Measurements from ENCODE around the gene ITGB4.

Gene ITGB4

GRCh38 chr17:75773808-75774470 lies 52.7 kb downstream of the ITGB4 start:
- DNase-seq = no peak

GRCh38 chr17:75774471-75774990 lies 53.3 kb downstream of the ITGB4 start:
- no peak for DNase-seq

- no peak for DNase-seq
Measured at GRCh38 chr17:75774991-75775668, 53.9 kb downstream of the ITGB4 start.

GRCh38 chr17:75776386-75777295 lies 55.4 kb downstream of the ITGB4 start:
- no peak for DNase-seq

GRCh38 chr17:75777296-75777922 lies 56.1 kb downstream of the ITGB4 start:
- no peak for DNase-seq

- DNase-seq = peak; percentile 62
Measured at GRCh38 chr17:75778066-75778860, 57.0 kb downstream of the ITGB4 start.

- DNase-seq = no peak
Measured at GRCh38 chr17:75778861-75779249, 57.6 kb downstream of the ITGB4 start.

- DNase-seq = peak; percentile 99
Measured at GRCh38 chr17:75779250-75779986, 58.2 kb downstream of the ITGB4 start.

GRCh38 chr17:75779987-75780889 lies 59.0 kb downstream of the ITGB4 start:
- no peak for DNase-seq

GRCh38 chr17:75783069-75783783 lies 62.0 kb downstream of the ITGB4 start:
- DNase-seq = no peak

GRCh38 chr17:75783803-75784472 lies 62.7 kb downstream of the ITGB4 start:
- DNase-seq = peak; percentile 64

- peak; percentile 99 for DNase-seq
Measured at GRCh38 chr17:75784473-75785015, 63.3 kb downstream of the ITGB4 start, which contains the start of gene UNK. Gene UNK, plus strand, starts transcription at chr17:75784806. Its CDS starts 75 bp downstream, at chr17:75784881.

- DNase-seq = peak; percentile 93
Measured at GRCh38 chr17:75785016-75785890, 64.0 kb downstream of the ITGB4 start.

GRCh38 chr17:75791254-75791653 lies 70.0 kb downstream of the ITGB4 start:
- DNase-seq = no peak

- no peak for DNase-seq
Measured at GRCh38 chr17:75793460-75793859, 72.2 kb downstream of the ITGB4 start.

GRCh38 chr17:75795820-75796607 lies 74.8 kb downstream of the ITGB4 start:
- DNase-seq = no peak

- DNase-seq = no peak
Measured at GRCh38 chr17:75799402-75799801, 78.1 kb downstream of the ITGB4 start.

Measured in NCI-H146 (cell line).